HG02623 (cell line): ENCODE results near the gene AGAP1.

Experiments
- ATAC-seq: cut with Tn5 transposase; IDR thresholded peaks from one replicate; pipeline ENCODE4 v1.9.1; 2021; ENCODE audit warnings: moderate library complexity; ENCODE audit not compliant: unreplicated experiment

The AGAP1 gene

DNA sequence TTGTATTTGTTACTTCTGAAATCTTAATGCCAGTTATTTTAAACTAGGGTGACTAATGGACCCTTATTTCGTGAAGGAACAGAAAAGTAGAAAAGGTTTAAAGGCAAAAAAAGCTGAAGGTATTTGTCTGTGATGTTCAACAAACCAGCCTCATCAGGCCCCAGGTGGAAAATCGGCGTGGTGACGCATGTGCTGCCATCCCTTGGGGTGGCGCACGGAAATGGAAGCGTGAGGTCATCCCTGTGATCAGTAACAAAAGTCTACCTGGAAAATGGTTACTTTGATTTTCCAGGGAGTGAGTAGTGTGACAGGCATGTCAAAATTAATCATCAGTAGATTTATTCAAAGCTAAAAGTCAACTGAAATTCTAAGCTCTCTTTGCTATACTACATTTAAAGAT lies 361.2 kb downstream of the AGAP1 start:
- no peak for ATAC-seq

DNA sequence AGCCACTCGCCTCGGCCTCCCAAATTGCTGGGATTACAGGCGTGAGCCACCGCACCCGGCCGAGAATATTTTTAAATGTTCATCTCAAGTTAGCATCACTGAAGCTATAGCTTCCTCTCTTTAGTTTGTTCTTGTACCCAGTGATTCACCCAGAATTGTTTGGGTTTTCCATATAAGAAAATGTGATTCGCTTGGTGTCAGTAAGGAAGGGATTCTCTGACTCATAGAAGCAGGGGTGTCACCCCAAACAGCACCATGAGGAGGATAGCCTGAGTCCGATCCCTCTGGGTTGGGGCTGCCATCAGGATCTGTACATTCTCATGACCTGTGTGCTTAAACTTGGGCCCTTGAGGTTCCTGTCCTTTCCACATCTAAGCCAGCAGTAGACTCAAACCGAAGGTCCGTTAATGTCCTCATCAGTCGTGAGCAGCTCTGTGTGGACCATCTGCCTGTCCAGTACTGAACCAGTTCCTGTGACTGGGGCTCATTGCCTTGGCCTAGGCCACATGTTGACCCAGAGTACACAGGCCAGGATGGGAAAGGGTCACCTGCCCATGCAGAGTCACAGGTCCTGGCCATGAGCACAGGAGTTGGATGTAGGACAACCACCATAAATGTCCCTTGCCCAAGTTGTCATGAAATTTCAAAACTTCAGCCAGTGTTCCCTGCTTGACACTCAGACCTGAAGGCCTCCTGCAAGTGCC lies 362.5 kb downstream of the AGAP1 start:
- no peak for ATAC-seq

DNA sequence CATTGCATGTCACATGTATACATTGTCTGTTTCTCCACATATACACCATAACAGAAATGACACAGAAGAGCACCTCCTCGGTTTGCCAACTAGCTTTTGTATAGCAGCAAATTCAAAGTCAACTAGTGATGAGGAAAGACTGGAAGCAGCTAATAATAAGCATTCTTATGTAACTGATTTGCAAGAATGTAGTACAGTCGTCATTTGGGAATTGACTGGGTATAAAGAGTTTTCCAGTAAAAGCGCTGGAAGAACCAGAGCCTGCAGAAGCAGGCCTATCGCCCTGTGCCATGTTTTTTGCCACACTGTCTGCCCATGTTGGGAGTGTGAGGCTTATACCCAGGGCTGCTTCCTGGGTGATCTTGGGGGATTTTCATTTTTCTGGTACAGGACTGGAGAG lies 363.8 kb downstream of the AGAP1 start:
- ATAC-seq = no peak

DNA sequence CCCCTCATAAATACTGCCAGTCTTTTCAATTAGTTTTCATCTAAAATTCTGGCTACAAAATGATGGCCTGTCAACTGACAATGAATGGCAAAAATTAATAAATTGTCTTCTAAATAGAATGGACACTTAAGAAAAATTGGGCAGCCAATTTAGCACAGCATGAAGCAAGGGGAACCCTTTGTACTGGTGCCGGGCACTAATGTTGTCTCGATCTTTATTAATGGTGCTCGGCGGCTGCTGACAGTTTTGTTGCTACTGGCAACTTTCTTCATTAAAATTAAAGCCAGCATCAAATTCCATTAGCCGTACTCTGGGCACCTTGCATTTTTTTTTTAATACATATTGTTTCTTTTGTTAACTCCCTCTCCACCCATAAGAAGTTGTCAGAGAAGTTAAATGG lies 365.0 kb downstream of the AGAP1 start:
- ATAC-seq = no peak

DNA sequence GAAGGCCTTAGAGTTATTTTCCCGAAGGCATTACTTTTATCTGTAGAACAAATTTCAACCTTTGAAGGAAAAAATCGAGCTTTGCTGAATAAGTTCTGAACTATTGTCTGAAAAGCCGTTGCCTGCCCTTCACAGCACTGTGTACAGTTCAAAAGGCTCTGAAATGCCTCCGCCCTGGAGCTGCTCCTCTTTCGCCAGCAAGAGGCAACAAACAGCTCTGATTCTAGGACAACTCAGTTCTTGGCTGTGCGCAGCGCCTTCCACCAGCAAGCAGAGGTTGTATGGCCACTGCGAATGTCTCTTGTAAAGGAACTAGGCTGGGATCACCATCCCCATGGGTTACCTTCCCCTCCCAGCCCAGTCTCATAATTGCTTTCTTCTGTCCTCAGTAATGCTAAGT lies 365.8 kb downstream of the AGAP1 start:
- no peak for ATAC-seq

DNA sequence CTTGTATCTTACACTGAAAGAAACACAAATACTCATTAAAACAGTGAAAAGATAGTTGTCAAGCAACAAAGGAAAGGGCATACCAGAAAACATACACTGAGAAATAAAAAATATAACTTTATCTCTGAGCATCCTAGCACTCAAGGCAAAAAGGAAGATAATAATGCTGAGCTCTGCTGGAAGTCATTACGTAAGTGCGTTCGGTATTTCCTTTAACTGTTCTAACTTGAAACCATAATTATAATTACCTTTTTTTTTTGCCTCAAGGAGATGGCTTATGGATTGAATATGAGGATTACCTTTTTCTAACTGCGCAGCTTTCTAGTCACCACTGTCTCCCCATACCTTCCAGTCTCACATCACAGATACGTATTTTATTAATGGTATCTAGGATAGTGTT lies 366.3 kb downstream of the AGAP1 start:
- no peak for ATAC-seq

DNA sequence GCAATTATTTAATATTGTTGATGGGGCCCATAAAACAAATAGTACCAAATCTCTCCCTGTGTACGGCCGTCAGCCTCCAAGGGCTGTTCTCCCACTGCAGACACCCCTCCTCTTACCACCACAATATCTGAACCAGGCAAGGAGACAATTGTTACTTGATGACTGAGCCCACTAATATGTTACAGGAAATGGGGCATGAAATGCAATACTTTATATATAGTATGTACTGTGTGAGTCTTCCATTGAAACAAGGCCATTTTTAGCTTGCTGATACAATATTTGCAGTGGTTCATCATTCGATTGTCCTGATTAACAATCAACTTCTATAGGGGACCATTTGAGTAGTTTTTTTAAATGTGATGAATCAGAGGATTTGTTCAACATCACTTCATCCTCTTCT lies 367.0 kb downstream of the AGAP1 start:
- ATAC-seq = no peak

DNA sequence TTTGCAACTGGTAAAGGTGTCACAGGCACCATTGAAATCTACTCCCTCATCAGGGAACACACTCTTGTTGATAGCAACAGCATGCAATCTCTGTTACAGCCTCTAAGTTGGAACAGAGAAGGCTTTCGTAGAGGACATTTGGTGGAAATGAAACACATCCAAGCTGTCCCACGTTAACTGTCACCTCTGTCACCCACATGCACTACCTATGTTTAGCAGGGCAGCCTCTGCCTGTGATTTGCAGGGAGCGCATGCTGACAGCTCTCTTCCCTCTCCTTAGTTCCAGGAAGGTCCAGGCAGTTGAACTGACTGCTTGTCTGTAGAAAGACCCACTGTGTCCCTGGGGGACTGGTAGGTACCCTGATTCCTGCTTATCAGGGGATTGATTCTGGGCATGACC lies 367.5 kb downstream of the AGAP1 start:
- no peak for ATAC-seq

DNA sequence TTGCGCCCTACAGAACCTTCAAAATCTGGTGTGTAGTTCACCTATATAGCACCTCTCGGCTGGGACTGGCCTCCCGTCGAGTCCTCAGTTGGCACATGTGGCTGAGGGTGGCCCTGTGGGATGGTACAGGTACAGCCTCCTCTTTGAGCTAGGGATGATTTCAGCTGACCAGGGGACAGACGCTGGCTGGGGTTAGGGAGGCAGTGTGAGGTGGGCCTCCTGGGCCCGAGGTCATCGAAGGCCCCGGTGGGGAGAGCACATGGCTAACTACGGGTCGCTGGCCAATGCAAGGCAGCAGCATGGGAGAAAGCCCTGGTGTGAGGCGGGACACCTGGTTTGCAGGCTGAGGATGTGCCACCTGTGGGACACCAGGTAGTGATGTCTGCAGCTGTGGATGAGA lies 369.6 kb downstream of the AGAP1 start:
- ATAC-seq = no peak

DNA sequence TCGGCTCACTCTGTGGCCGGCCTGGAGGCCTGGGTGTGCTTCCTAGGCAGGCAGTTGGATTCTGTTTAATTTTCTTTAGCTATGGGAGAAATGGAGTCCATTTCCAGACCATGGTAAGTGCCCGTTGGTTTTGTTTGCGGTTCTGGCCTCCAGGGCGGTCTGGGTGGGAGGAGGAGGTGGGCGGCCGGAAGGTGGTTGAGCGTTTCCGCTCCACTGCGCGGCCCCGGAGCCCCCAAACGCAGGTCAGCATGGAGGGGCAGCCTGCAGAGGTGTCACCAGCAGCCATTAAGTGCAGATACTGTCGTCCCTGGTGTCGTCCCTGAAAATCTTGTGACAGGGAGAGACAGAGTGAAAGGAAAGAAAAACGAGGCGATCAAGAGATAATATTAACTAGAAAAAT lies 370.5 kb downstream of the AGAP1 start:
- no peak for ATAC-seq

DNA sequence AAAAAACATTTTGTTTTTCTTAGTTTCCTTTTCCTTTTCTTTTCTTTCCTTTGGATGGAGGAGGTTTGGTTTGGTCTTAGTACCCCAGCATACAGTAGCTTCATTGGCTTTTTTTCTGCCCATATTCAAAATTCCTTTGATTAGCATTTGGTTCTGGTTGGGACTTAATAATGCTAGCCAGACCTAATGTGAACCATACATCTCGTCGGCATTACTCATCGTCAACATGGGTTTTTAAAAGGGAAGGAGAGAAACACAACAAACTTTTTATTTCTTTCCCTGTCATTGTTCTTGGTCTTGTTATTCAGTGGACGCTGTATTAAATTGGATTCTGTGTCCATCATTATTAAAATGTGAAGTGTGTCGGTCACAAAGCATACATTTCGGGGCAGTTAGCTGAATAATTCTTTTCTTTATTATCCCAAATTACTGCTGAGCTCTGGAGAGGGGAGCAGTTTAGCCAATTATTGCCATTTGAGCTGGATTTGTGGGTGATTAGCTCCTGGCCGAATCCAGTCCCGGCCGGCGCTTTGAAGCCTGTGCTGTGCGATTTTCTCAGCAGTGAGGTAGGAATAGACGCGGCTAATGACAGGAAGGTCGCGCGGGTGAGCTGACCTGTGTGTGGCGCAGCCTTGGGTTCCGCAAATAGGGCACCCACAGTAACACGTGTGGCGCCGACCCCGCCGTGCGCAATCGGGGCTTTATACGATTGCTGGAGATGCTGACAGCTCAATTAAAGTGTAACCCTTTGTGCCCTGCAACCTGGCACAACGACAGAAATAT lies 371.1 kb downstream of the AGAP1 start:
- ATAC-seq = no peak

DNA sequence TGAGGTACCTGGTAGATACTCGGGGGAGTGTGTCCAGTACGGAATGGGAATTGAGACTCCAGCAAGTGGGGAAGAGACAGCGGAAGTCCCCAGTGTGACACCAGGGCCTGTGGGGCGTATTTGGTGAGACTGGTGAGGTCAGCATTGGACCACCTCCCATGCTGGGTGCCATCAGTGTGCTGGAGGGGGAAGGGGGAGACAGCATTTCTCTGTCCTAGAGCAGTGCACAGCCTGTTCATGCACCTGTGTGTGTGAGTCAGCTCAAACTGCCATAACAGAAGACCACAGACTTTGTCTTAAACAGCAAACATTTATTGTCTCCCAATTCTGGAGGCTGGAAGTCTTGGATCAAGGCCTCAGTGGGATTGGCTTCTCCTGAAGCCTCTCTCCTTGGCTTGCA lies 372.5 kb downstream of the AGAP1 start:
- ATAC-seq = no peak

DNA sequence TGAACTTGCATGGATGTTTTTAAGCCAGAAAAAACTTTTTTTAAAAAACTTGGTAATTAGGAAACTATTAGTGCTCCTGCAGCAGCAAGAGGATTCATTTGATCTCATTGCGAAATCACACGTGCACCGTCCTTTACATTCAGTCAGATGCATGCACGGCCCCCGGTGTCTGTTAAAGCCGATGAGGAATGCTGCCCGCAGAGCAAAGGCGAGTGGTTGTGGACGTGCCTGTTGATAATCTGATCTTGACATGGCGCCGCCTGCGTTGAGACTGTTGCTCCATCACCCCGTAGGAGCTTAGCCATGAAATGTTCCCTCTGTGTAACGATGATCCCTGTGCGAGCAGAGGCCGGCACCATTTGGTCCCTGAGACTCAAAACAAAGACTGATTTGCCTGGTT lies 374.4 kb downstream of the AGAP1 start:
- no peak for ATAC-seq

DNA sequence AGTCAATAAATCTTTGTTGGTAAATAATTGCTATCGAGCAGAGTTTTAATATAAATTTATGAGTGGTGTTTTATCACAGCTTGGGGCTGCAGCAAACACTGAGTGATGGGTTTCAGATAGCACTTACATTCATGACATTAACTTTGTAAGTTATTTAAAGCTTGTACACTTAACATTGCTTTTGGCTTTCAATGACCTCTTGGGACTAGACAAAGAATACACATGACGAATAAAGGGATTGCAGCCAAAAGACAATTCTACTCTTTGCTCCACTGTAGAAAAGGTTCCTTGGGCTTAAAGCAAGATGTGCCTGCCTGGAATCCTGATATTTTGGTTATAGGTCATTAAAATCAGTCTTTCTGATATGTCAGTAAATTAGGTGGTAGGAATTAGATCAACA lies 374.8 kb downstream of the AGAP1 start:
- ATAC-seq = no peak

DNA sequence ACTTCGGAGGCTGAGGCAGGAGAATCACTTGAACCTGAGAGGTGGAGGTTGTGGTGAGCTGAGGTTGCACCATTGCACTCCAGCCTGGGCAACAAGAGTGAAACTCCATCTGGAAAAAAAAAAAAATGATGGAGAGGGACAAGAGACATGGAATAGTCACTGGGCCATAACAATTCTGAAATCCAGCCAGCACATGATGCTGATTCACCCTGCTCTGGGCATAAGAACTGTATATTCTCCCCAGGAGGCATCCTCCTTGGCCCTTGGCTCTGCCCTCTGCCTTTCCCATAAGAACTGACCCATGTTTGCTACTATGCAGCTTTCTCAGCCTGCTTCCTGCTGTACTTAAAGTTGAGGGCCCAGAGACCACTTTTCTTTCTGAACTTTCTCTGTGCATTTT lies 376.7 kb downstream of the AGAP1 start:
- ATAC-seq = no peak

DNA sequence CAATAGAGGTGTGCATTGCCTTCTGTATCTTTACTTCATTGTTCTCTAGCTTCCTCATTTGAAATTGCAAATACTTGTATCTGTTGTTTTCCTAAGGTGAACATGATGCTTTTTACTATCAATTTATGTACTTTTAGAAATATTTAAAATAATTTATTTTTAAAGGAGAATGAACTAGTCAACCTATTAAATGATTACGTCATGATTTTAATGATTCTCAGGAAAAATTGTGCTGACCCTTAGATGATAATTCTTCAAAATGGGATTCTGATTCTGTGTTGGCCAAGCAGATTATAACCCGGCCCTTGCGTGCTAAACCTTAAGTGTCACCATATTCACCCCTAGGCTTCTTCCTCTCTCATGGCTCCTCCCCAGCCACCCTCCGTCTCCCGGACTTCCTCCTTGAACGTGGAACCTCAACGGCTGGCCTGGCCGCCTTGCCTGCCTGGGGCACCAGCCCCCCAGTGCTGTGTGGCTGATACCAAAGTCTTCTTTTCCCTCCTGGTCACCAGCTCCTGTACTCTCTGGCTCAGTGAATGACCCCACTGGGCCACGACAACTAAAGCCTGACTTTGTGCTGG lies 382.3 kb downstream of the AGAP1 start:
- no peak for ATAC-seq

DNA sequence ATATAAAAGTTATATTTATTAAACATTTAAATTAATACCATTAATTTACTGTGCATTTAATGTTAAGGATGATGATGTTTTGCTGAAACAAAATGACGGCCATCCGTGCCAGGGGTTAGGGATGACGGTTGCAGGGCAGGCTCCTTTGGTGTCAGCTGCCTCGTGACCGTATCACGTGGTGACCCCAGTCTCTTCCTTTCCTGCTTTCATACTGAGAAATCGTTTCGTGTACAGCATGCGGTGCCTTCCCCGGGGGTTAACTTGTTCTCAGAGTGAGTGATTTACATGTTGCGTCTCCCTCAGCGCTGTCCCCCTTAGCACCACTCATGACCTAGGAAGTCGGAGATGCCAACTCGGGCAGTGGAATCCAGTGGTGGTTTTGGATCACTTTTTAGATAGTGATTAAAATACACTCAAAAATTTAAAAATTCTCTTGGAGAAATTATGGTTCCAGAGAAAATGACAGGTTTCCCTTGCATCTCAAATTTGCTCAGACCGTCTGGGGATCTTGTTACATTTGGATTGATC lies 383.5 kb downstream of the AGAP1 start:
- no peak for ATAC-seq

DNA sequence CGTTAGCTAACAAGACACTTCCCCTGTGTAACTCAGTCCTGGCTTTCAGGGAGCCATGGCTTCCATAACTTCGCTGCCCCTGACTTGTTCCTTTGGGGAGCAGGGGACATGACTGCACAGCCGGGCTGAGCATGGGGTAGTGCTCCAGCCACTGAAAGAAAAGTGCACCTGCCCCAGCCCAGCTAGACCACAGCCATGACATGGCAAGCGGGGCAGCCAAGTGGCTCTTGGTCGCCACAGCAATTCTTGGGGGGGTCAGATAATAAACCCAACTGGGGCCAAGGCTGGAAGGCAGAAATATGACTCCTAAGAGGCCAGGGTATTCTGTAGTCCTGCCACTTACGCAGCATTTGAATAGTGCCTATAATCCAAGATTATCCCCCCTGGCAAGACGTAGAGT lies 385.3 kb downstream of the AGAP1 start:
- ATAC-seq = no peak

DNA sequence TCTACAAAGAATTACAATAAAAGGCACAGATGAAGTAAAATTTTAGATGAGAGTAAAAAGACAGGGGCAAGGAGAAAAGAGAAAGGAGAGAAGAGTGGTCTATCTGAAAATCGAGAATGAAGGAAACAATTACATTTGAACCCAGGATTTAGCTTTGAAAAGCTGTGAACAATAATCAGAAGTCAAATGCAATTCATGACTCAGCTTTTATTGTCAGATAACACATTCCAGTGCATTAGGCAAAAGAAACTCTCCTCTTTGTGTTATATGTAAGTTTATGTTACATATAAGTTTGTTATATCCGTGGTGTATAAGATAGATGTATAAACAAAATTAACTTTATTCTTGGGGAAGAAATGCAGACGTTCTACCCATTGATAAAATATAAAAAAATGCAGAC lies 389.8 kb downstream of the AGAP1 start:
- ATAC-seq = no peak

DNA sequence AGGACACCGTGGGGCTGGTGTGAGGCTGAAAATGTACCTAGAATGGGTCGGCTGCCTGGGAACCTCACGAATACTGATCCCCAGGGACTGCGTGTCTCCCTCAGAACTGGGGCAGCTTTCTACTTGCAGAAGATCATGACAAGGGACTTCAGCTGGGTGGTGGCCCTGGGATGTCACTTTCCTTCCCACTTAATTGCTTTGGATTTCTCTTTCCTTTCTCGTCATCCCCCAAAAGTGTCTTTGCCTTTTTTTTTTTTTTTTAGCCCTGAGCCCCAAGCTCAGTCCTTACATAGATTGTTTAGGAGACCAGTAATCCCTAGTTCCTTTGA lies 395.4 kb downstream of the AGAP1 start:
- ATAC-seq = no peak

DNA sequence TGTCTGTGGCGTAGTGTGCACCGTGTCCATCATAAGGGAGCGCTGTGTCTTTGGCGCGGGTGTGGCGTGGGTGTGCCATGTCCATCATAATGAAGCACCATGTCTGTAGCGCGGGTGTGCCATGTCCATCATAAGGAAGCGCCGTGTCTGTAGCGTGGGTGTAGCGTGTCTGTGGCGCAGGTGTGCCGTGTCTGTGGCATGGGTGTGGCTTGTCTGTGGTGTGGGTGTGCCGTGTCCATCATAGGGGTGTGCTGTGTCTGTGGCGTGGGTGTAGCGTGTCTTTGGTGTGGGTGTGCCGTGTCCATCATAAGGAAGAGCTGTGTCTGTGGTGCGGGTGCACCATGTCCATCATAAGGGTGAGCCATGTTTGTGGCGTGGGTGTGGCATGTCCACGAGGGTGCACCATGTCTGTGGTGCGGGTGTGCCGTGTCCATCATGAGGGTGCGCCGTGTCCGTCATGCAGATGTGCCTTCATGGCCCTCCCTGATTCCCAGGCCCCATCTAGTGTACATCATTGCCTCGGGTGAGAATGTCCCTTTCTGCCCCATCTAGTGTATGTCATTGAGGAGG lies 399.4 kb downstream of the AGAP1 start:
- no peak for ATAC-seq

DNA sequence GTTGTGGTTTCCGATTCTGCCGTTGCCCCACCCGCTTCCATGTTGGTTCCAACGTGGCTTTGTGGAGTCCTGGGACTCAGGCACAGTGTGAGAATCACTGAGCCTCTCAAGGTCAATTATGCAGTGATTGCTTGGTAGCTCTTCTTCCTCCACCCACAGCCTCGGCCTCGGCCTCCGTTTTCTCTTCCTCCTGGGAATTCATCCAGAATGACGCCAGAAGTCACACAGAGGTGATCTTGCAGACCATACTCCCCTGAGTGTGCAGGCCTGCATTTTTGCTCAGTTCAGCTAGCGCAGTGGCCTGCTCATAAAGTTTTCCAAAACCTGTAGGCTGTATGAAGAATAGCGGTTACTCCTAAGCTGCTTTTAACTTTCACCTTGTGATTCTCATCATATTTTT lies 401.0 kb downstream of the AGAP1 start:
- no peak for ATAC-seq
